ENCODE measurements around the gene PTPRU.

PTPRU gene

DNA sequence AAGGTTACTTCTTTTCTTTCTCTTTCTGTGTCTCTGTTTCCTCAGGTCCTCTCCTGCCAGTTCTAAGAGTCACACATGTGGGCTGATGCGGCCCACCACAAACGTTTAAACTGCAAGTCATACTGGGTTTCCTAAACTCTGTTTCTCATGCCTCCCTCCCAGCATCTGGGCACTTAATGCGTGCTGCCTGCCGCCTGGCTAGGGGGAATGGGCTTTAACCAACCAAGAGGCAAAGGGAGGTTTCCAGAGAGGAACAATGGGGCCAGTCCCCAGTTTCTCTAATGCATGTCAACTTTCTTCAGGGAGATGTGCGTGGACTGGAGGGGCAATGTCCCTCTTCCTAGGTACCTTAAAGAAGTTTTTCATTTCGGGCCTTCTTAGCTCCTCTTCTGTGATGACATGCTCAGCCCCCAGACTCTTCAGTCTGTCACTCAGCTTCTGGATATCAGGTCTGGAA lies 34.7 kb upstream of the PTPRU start:
- Histone ChIP-seq H3K4me3 (ENCODE audit: low read length) (no peak overlapping the region), H3K9me3 (ENCODE audit: control insufficient read depth, insufficient read depth, low read length) (no peaks in the 10 kb centered on the region), H3K9me2 (replicated peaks; ENCODE audit: control insufficient read depth, low read length) (no peaks in the 10 kb centered on the region), H3K36me3 (ENCODE audit: control insufficient read depth, low read length) (peaks cover 35% of the 10 kb centered on the region), H3K79me2 (ENCODE audit: control insufficient read depth, low read length) (no peaks in the 10 kb centered on the region), H3K4me2 (ENCODE audit: low read length) (no peak overlapping the region), H3K27ac (ENCODE audit: low read depth, low read length) (no peak overlapping the region), H4K20me1 (ENCODE audit: control insufficient read depth, insufficient read depth, low read depth, low read length) (no peaks in the 10 kb centered on the region), H3K27me3 (ENCODE audit: control insufficient read depth, low read length) (no peaks in the 10 kb centered on the region), H3K4me1 (ENCODE audit: control insufficient read depth, low read length) (peaks cover 3% of the 10 kb centered on the region; the same call in 1 of the 2 replicates), H3F3A (ENCODE audit: control insufficient read depth, insufficient read depth) (no peaks in the 10 kb centered on the region)
- TF ChIP-seq EZH2phosphoT487 (IDR thresholded peaks at IDR 0.05; ENCODE audit: borderline replicate concordance, low read length) = no peak
- TF ChIP-seq, protein P1, sequence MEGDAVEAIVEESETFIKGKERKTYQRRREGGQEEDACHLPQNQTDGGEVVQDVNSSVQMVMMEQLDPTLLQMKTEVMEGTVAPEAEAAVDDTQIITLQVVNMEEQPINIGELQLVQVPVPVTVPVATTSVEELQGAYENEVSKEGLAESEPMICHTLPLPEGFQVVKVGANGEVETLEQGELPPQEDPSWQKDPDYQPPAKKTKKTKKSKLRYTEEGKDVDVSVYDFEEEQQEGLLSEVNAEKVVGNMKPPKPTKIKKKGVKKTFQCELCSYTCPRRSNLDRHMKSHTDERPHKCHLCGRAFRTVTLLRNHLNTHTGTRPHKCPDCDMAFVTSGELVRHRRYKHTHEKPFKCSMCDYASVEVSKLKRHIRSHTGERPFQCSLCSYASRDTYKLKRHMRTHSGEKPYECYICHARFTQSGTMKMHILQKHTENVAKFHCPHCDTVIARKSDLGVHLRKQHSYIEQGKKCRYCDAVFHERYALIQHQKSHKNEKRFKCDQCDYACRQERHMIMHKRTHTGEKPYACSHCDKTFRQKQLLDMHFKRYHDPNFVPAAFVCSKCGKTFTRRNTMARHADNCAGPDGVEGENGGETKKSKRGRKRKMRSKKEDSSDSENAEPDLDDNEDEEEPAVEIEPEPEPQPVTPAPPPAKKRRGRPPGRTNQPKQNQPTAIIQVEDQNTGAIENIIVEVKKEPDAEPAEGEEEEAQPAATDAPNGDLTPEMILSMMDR (IDR thresholded peaks at IDR 0.05; ENCODE audit: low read depth, low read length, poor library complexity, severe bottlenecking) = no peak

DNA sequence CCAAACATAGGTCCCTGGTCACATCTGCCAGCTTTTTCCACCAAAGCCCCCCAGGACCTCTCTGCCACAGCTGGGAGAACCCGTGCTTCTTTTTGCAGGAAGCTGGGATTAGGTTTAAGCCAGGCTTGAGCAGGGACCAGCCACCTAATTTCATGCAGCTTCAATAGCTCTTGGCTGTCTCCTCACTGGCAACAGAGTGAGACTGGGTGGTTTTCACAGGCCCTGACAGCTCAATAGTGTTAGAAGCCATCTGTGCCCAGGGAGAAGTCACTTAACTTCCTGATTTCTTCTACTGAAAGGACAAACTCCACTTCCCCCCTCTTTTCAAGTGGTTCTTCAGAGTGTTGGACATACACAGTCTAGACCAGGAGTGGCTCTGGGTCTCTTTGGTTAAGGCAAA lies 34.3 kb upstream of the PTPRU start:
- Histone ChIP-seq H3K9me3 (ENCODE audit: control insufficient read depth, insufficient read depth, low read length) (no peaks in the 10 kb centered on the region), H3K4me1 (ENCODE audit: control insufficient read depth, low read length) (peaks cover 3% of the 10 kb centered on the region; the same call in 1 of the 2 replicates), H3F3A (ENCODE audit: control insufficient read depth, insufficient read depth) (no peaks in the 10 kb centered on the region), H4K20me1 (ENCODE audit: control insufficient read depth, insufficient read depth, low read depth, low read length) (no peaks in the 10 kb centered on the region), H3K4me2 (ENCODE audit: low read length) (no peak overlapping the region), H3K9me2 (replicated peaks; ENCODE audit: control insufficient read depth, low read length) (no peaks in the 10 kb centered on the region), H3K36me3 (ENCODE audit: control insufficient read depth, low read length) (peaks cover 35% of the 10 kb centered on the region), H3K27ac (ENCODE audit: low read depth, low read length) (no peak overlapping the region), H3K27me3 (ENCODE audit: control insufficient read depth, low read length) (no peaks in the 10 kb centered on the region), H3K79me2 (ENCODE audit: control insufficient read depth, low read length) (no peaks in the 10 kb centered on the region), H3K4me3 (ENCODE audit: low read length) (no peak overlapping the region)
- TF ChIP-seq, protein P1 (IDR thresholded peaks at IDR 0.05; ENCODE audit: low read depth, low read length, poor library complexity, severe bottlenecking) = no peak
- TF ChIP-seq EZH2phosphoT487 (IDR thresholded peaks at IDR 0.05; ENCODE audit: borderline replicate concordance, low read length) = no peak

DNA sequence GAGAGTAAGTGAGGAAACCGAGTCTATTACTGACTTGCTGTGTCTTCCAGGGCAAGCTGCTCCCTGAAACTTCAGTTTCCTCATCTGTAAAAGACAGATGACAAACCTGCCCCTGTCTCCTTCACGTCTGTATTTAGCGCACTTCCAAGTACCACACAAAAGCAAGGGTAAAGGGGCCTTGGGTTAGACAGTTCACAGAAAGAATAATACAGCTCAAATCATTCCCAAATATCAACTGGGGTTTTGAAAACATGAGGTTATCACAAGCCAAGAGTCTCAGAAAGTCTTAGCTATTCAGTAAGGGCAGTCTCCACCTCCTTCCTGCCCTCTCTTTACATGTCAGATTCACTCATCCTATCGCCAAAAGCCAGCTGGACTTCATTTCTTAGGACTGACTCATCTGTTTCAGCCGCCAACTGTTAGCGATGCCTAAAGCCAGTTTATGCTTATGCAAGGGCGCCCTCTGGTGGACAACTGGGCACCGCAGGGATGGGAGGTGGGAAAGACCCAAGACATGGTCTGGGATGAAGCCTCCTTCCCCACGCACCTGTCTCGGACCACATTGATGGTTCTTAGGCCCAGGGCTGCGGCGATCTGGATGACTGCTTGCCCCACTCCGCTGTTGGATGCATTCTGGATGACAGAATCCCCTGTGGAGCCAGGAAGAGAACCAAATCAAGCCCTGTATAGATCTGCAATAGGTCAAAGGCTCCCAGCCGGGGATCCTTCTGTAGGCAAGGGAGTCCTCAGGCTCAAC lies 33.6 kb upstream of the PTPRU start:
- Histone ChIP-seq H3K4me2 (ENCODE audit: low read length) (no peak overlapping the region), H3K9me3 (ENCODE audit: control insufficient read depth, insufficient read depth, low read length) (no peaks in the 10 kb centered on the region)

More for the DNA sequence above, 33.6 kb upstream of the PTPRU start:
- Histone ChIP-seq H3K27ac (ENCODE audit: low read depth, low read length) (no peak overlapping the region), H3F3A (ENCODE audit: control insufficient read depth, insufficient read depth) (no peaks in the 10 kb centered on the region), H4K20me1 (ENCODE audit: control insufficient read depth, insufficient read depth, low read depth, low read length) (no peaks in the 10 kb centered on the region), H3K4me1 (ENCODE audit: control insufficient read depth, low read length) (peaks cover 3% of the 10 kb centered on the region; the same call in 1 of the 2 replicates), H3K9me2 (replicated peaks; ENCODE audit: control insufficient read depth, low read length) (no peaks in the 10 kb centered on the region), H3K4me3 (ENCODE audit: low read length) (no peak overlapping the region), H3K36me3 (ENCODE audit: control insufficient read depth, low read length) (peaks cover 34% of the 10 kb centered on the region), H3K79me2 (ENCODE audit: control insufficient read depth, low read length) (no peaks in the 10 kb centered on the region), H3K27me3 (ENCODE audit: control insufficient read depth, low read length) (no peaks in the 10 kb centered on the region)
- TF ChIP-seq, protein P1 (IDR thresholded peaks at IDR 0.05; ENCODE audit: low read depth, low read length, poor library complexity, severe bottlenecking) = peak; percentile 98
- TF ChIP-seq EZH2phosphoT487 (IDR thresholded peaks at IDR 0.05; ENCODE audit: borderline replicate concordance, low read length) = no peak
